K562 (cell line): Measurements from ENCODE around the gene SH3D21. TPM values are rescaled to one million over a fixed set of nuclear protein-coding genes. Genes with fewer than 3 reads are reported as not detected.

Source experiments
- ARID4B ChIP-seq: sonication (generic); formaldehyde crosslinking; IDR thresholded peaks from 2 replicates; pipeline ENCODE4 v1.8.0; 2022; ENCODE audit warnings: mild to moderate bottlenecking, missing genetic modification reagents
- BRCA1 ChIP-seq, 2 experiments: fragments of 450-650 bp in 1 of 2; sonication (generic) in 1 of 2; formaldehyde crosslinking in 1 of 2; IDR thresholded peaks; 2 replicates each; pipeline versions ENCODE4 v1.5.0 to v1.6.1; 2017 to 2020; ENCODE audit warnings: mild to moderate bottlenecking in 1 of 2, missing genetic modification reagents in 1 of 2
- C11orf30 ChIP-seq: fragments of 450-650 bp; IDR thresholded peaks from 2 replicates; pipeline ENCODE4 v1.6.1; 2016; ENCODE audit warnings: low read depth, mild to moderate bottlenecking
- ETV1 ChIP-seq: fragments of 450-650 bp; conservative IDR thresholded peaks from 2 replicates; pipeline ENCODE4 v1.6.1; 2016; ENCODE audit warnings: missing genetic modification characterization, control low read depth, low read depth, missing compliant biosample characterization
- EZH2 ChIP-seq: IDR thresholded peaks from 2 replicates; pipeline ENCODE4 v1.6.1; 2012; ENCODE audit warnings: low read depth, mild to moderate bottlenecking, inconsistent platforms, low read length, borderline replicate concordance
- KDM5B ChIP-seq: fragments of 200-600 bp; sonication (generic); IDR thresholded peaks from 2 replicates; pipeline ENCODE4 v1.6.1; 2012; ENCODE audit warnings: low read depth, mild to moderate bottlenecking, moderate library complexity, low read length, control low read depth, inconsistent platforms; ENCODE audit not compliant: insufficient replicate concordance
- NELFE ChIP-seq: IDR thresholded peaks from 2 replicates; pipeline ENCODE4 v1.6.1; 2011; ENCODE audit warnings: mild to moderate bottlenecking; ENCODE audit not compliant: insufficient read depth, insufficient read length
- PHF8 ChIP-seq: fragments of 200-600 bp; sonication (generic); IDR thresholded peaks from 2 replicates; pipeline ENCODE4 v1.6.1; 2012; ENCODE audit warnings: mixed run types, mild to moderate bottlenecking, inconsistent platforms, low read length, moderate library complexity, borderline replicate concordance
- SIX5 ChIP-seq, 2 experiments: IDR thresholded peaks; 2 replicates each; pipeline ENCODE4 v1.6.1; 2011; ENCODE audit warnings: low read length in 2 of 2, borderline replicate concordance in 1 of 2, low read depth in 1 of 2, mild to moderate bottlenecking in 1 of 2, moderate library complexity in 1 of 2; ENCODE audit not compliant: insufficient read depth in 1 of 2
- SP1 ChIP-seq: sonication (generic); formaldehyde crosslinking; IDR thresholded peaks from 2 replicates; pipeline ENCODE4 v1.8.1; 2022; ENCODE audit warnings: mild to moderate bottlenecking, missing genetic modification reagents
- SP2 ChIP-seq: IDR thresholded peaks from 2 replicates; pipeline ENCODE4 v1.6.1; 2011; ENCODE audit warnings: mild to moderate bottlenecking, low read depth, low read length, moderate library complexity; ENCODE audit not compliant: poor library complexity, severe bottlenecking; ENCODE audit errors: extremely low read depth
- SRSF1 ChIP-seq: fragments of 200-400 bp; formaldehyde crosslinking; IDR thresholded peaks from 2 replicates; pipeline ENCODE4 v1.6.1; 2017; ENCODE audit warnings: mild to moderate bottlenecking, low read depth, low read length, moderate library complexity
- TAF9B ChIP-seq: fragments of 450-650 bp; IDR thresholded peaks from 2 replicates; pipeline ENCODE4 v1.6.1; 2018; ENCODE audit warnings: mild to moderate bottlenecking; ENCODE audit not compliant: partially characterized antibody
- ZBTB8A ChIP-seq: fragments of 450-650 bp; IDR thresholded peaks from 2 replicates; pipeline ENCODE4 v1.6.1; 2018; ENCODE audit warnings: mild to moderate bottlenecking, moderate library complexity; ENCODE audit not compliant: partially characterized antibody
- ZNF408 ChIP-seq: fragments of 250-450 bp; sonication (Bioruptor Pico); IDR thresholded peaks from 2 replicates; pipeline ENCODE4 v1.4.0; 2020; ENCODE audit warnings: low read depth, mild to moderate bottlenecking, moderate library complexity
- ZNF518B ChIP-seq: fragments of 250-450 bp; sonication (Bioruptor Pico); IDR thresholded peaks from 2 replicates; pipeline ENCODE4 v1.5.0; 2021; ENCODE audit warnings: mild to moderate bottlenecking, moderate library complexity
- ZNF583 ChIP-seq: fragments of 250-450 bp; sonication (Bioruptor Pico); IDR thresholded peaks from 2 replicates; pipeline ENCODE4 v1.4.0; 2020
- ZNF644 ChIP-seq: fragments of 200-800 bp; sonication (Bioruptor generic); IDR thresholded peaks from 2 replicates; pipeline ENCODE4 v1.6.1; 2016; ENCODE audit warnings: low read depth, missing genetic modification characterization, missing compliant biosample characterization
- ZNF699 ChIP-seq: fragments of 250-450 bp; sonication (Bioruptor Pico); IDR thresholded peaks from 2 replicates; pipeline ENCODE4 v1.8.0; 2021; ENCODE audit warnings: mild to moderate bottlenecking, moderate library complexity; ENCODE audit not compliant: insufficient replicate concordance
- polyA plus RNA-seq, 8 experiments: library from polyadenylated mRNA; depleted of rRNA in 4 of 8; stranded (reverse) in 5 of 8; unstranded in 3 of 8; fragments of >200 nt; fragmentation: Nextera tagmentation in 2 of 8; fragmentation: Illumina TruSeq in 1 of 8; extraction: Ambion mirVana in 2 of 8; extraction: Trizol in 1 of 8; gene quantifications; 2 replicates each; pipeline versions ENCODE4 v1.2.1 to v1.2.3, GENCODE V29; 2011 to 2014; ENCODE audit warnings: inconsistent platforms in 1 of 8, missing spikeins in 1 of 8
- total RNA-seq, 7 experiments: library from RNA; depleted of rRNA in 6 of 7; stranded (reverse); fragments of >200 nt in 6 of 7; fragmentation: Illumina TruSeq in 2 of 7; extraction: Trizol in 2 of 7; gene quantifications; 2 replicates each; pipeline versions ENCODE4 v1.2.1 to v1.2.3, GENCODE V29; 2011 to 2021; ENCODE audit warnings: low replicate concordance in 1 of 7

Gene SH3D21
- total and polyA plus RNA-seq, 9 of the 15 experiments (the other 6 are each of a cell fraction or from before 2014, with no cell fraction given), result 0.01 to 4.7 (median 1.8) TPM

GRCh38 chr1:36321119-36321951, 15.2 kb downstream of the SH3D21 start (continued):
- TF ChIP-seq PHF8 (peak; percentile 50; the same call in 1 of the 2 replicates), TAF9B (no peak), SRSF1 (no peak), C11orf30 (no peak), ETV1 (tag) (peak; percentile 94), ZNF408 (CRISPR knock-in tag) (no peak), ZNF583 (CRISPR knock-in tag) (peak; percentile 86), KDM5B (peak; percentile 60), ZNF518B (CRISPR knock-in tag) (no peak), EZH2 (no peak), SP2 (no peak), BRCA1 (IDR thresholded peaks at IDR 0.05) (no peak), BRCA1 (CRISPR knock-in tag; IDR thresholded peaks at IDR 0.05) (no peak), ZBTB8A (no peak), SIX5 (IDR thresholded peaks at IDR 0.05; ENCODE audit: borderline replicate concordance in 1 of 2, insufficient read depth in 1 of 2, low read depth in 1 of 2, low read length in 2 of 2) (no peak), NELFE (no peak), SP1 (CRISPR knock-in tag) (peak; percentile 89), ARID4B (CRISPR knock-in tag) (peak; percentile 84), ZNF644 (0 out of 2 replicates have a peak, but pooled peaks have one; percentile 70), ZNF699 (CRISPR knock-in tag) (no peak)
